IPS DF 19.7 (cell line): Measurements from ENCODE around the gene UBE3C.

Source experiments
- DNase-seq: peaks from one replicate; pipeline ENCODE4 v3.0.0-alpha.2; 2013; ENCODE audit warnings: low read depth, low spot score

Gene UBE3C

GRCh38 chr7:157177333-157177982 lies 38.7 kb downstream of the UBE3C start:
- DNase-seq: no peak

- no peak for DNase-seq
Measured at GRCh38 chr7:157177983-157178381, 39.3 kb downstream of the UBE3C start.

GRCh38 chr7:157183832-157184231 lies 45.1 kb downstream of the UBE3C start:
- no peak for DNase-seq

GRCh38 chr7:157188091-157188665 lies 49.5 kb downstream of the UBE3C start:
- no peak for DNase-seq

GRCh38 chr7:157189405-157189804 lies 50.7 kb downstream of the UBE3C start:
- no peak for DNase-seq

GRCh38 chr7:157192861-157193260 lies 54.1 kb downstream of the UBE3C start:
- DNase-seq: no peak

- DNase-seq: no peak
Measured at GRCh38 chr7:157193274-157193673, 54.5 kb downstream of the UBE3C start.

- no peak for DNase-seq
Measured at GRCh38 chr7:157194948-157195347, 56.2 kb downstream of the UBE3C start.

- no peak for DNase-seq
Measured at GRCh38 chr7:157195868-157196267, 57.1 kb downstream of the UBE3C start.

- no peak for DNase-seq
Measured at GRCh38 chr7:157204134-157204533, 65.4 kb downstream of the UBE3C start.

- DNase-seq: no peak
Measured at GRCh38 chr7:157205438-157205837, 66.7 kb downstream of the UBE3C start.

- DNase-seq: no peak
Measured at GRCh38 chr7:157208571-157209413, 70.1 kb downstream of the UBE3C start.

GRCh38 chr7:157210682-157211081 lies 72.0 kb downstream of the UBE3C start:
- DNase-seq: no peak

GRCh38 chr7:157211690-157212089 lies 73.0 kb downstream of the UBE3C start:
- no peak for DNase-seq

- no peak for DNase-seq
Measured at GRCh38 chr7:157219154-157219553, 80.4 kb downstream of the UBE3C start.

- no peak for DNase-seq
Measured at GRCh38 chr7:157220916-157221569, 82.3 kb downstream of the UBE3C start.

- DNase-seq: no peak
Measured at GRCh38 chr7:157222687-157223086, 84.0 kb downstream of the UBE3C start.

GRCh38 chr7:157224627-157225026 lies 85.9 kb downstream of the UBE3C start:
- no peak for DNase-seq

- no peak for DNase-seq
Measured at GRCh38 chr7:157228864-157229422, 90.2 kb downstream of the UBE3C start.

GRCh38 chr7:157233677-157234076 lies 95.0 kb downstream of the UBE3C start:
- no peak for DNase-seq

- no peak for DNase-seq
Measured at GRCh38 chr7:157234271-157234670, 95.5 kb downstream of the UBE3C start.
